NOMO-1 (cell line): ENCODE measurements around the gene VENTX.

Experiments
- DNase-seq, 2 experiments: peaks; one replicate each; lab custom pipeline; 2025; ENCODE audit not compliant: unreplicated experiment in 2 of 2; lab: John Stamatoyannopoulos, UW

Gene VENTX

GRCh38 chr10:133270773-133271297, 33.2 kb downstream of the VENTX start:
- no peak for DNase-seq

GRCh38 chr10:133271521-133272300, 34.1 kb downstream of the VENTX start:
- DNase-seq = no peak

GRCh38 chr10:133272301-133272963, 34.8 kb downstream of the VENTX start:
- no peak for DNase-seq

DNA sequence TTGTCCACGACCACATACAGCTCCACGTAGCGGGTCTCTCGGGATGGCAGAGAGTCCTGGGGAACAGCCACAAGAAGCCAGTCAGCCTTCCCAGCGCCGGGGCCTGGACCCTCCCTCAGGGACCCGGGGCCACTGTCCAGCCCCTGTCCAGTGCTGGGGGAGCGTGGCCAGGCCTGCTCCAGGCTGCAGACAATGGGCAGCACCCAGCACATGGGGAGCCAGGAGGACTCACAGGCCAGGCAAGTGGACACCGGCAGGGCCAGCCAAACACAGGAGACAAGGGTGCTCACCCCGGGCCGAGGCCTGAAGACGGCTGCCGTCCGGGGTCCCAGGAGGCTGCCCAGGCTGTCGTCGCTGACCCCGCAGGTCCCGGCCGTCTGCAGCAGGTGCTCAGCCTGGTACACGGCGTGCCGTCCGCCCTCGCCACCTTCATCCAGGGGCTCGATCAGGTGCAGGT, 35.3 kb downstream of the VENTX start:
- no peak for DNase-seq

DNA sequence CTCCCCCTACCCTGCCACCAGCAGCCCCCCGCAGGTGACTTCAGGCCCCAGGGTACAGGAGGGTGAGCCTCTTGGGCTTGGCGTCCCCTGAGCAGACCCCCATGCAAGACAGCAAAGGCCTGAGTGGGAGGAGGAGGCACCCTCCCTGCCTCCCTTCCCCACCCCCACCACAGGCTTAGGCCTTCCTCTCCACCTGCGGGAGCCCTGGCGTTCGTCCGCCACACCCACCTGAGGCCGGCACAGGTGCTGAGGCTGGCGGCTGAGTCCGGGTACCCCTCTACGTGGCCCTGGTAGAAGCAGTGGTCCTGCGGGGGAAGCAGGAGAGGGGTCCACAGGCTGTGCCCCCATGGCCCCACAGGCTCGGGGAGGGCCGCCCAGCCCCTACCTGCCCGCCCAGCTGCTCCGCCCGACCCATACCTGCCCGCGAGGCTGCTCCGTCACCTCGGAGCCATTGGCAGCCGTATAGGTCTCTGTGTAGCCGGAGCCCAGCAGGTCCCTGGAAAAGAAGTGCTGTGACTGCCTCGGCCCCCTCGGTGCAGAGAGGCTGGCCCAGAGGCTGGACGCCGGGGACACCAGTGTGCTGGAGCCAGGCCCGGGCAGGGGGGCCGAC, 36.0 kb downstream of the VENTX start:
- no peak for DNase-seq

DNA sequence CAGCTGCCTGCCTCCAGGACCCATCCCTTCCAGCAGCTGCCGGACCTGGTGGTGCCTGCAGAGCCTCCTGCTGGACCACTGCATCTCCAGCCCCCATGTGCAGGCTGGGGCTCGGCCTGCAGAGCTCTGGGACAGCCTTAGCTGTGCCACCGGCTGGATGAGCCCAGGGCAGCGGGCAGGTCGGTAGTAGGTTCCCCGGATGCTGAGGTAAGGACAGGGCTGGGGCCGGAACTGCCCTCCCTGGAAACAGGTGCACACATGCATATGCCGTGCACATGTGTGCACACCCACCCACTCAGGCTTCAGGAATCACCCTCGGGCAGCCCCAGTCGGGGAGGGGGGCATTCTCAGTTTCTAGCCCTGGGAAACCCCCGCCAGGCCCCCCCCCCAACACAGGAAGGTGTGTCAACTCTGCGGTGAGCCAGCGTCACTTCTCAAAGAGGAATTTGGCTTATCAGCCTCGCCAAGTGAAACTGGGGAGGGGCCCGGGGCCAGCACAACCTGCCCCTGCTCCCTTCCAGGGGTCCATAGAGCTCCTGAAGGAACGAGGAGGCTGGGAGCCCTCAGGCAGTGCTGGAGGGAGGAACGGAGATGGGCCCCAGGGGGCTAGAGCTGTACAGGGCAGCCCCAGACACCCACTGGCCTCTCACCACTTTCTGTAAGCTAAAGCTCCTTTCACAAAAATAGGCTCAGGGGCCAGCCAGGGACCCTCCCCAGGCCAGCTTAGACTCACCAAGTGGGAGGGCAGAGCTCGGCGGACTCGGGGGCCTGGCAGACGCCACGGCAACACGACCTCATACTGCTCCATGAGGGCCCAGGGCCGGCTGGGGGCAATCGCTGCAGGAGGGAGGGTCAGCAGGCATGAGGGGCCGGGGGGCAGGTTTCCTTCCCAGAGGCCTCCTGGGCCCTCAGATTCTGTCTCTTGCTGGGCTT, 37.4 kb downstream of the VENTX start:
- DNase-seq = peak; percentile 57 to 76

GRCh38 chr10:133275684-133276092, 38.0 kb downstream of the VENTX start:
- DNase-seq = peak in 1 of 2 experiments; percentile 3

DNA sequence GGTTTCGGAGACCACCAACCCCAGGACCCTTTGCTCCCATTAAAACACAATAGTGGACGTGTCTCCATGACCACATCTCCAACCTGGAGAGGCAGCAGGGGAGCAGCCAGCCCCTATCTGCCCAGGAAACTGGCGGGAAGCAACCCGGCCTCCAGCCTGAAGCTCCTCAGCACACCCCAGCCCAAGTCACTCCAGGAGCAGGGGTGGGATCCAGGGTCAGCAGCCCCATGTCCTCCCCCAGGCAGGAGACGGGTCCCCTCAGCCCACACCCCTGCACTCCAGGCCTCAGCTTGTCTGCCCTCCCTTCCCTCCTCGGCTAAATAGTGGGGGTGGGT, 38.4 kb downstream of the VENTX start:
- DNase-seq = no peak

GRCh38 chr10:133276435-133277201, 39.0 kb downstream of the VENTX start, which contains the start of gene ADAM8:
Gene ADAM8 (minus strand): TSS chr10:133276868. CDS start chr10:133276817, 51 bp downstream.
- DNase-seq = peak in 1 of 2 experiments; percentile 17

- DNase-seq = no peak
These were observed 39.8 kb downstream of the VENTX start for GRCh38 chr10:133277277-133277992.

- peak; percentile 26 to 31 for DNase-seq
These were observed 40.4 kb downstream of the VENTX start for GRCh38 chr10:133277993-133278576.

DNA sequence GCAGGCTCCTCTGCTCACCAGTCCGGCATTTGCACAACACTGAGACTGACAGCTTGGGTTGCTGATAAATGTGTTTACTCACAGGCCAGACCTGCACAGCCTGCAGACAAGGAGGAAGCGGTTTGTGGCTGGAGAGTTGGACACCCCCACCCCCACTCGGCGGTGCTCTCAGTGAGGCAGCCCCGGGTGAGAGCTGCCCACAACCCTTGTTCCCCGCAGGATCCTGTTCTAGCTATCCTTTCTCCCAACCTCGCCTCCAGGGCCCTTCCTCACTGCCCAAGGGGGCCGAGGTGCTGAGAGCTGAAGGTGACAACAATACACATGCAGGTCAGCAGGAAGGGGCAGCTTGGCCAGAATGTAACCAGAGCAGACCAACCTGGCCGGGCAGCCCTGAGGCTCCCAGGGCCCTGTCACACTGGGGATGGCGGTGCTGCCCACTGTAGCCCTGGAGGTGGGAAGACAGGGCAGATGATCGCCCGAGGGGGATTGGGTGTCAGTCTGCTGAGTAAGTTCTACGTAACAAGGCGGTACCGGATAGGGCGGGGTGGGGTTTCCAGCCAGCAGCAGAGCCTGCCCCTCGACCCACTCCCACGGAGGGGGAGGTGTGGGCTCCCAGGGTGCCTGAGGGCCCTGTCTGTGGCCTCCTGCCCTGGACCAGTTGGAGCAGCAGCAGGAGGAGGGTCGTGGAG, 41.1 kb downstream of the VENTX start:
- peak; percentile 88 to 92 for DNase-seq

- DNase-seq = peak; percentile 69 to 82
These were observed 41.9 kb downstream of the VENTX start for GRCh38 chr10:133279326-133280226.

- DNase-seq = no peak
These were observed 42.9 kb downstream of the VENTX start for GRCh38 chr10:133280391-133281059.

- DNase-seq = no peak
These were observed 43.4 kb downstream of the VENTX start for GRCh38 chr10:133281084-133281483.

DNA sequence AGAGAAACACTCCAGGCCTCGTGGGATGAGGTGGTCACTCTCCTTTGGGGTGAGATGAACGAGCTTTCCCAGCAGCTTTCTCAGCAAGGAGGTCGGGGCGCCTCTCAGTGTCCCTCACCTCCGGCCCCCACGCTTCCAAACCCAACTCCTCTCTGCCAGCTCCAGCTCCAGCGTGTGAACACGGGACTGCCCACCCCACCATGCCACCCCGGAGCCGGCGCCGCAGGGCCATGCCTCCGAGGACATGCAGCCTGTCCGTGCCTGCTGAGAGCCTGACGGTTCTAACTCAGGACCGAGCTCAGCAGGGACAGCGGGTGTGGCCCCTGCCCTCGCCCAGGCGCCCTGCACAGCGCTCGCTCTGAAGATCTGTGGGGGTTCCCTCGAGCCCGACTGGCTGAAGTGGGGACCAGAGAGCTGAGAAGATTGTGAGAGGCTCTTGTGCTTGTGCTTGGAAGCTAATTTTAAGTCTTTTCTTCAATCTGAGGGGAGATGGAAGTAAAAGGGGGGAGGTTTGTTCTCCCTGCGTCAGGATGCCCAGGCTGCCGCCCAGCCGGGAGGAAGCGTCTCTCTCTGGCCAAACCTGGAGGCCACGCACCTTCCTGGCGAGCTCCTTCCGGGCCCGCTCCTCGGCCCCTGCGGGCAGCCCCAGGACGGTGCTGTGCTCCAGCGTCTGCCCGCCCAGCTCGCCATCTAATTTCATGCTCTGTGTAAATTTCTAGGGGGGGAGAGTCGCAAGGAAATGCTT, 44.1 kb downstream of the VENTX start:
- DNase-seq = no peak
